Stimulated activated CD8-positive, alpha-beta memory T cell treated with anti-CD3 and anti-CD28 coated beads, Interleukin-7, amount 100 ng/mL, for 4 hours (primary cell): Measurements from ENCODE around the gene GPC4.

Source experiments
- DNase-seq, 2 donors: peaks; one replicate each; pipeline ENCODE4 v3.0.0-alpha.2; 2020; ENCODE audit warnings: low read depth in 2 of 2

Gene GPC4

GRCh38 chrX:133412246-133412645, 3.0 kb downstream of the GPC4 start:
- no peak for DNase-seq

GRCh38 chrX:133410550-133410949, 4.7 kb downstream of the GPC4 start:
- DNase-seq = no peak

GRCh38 chrX:133405498-133406185, 9.6 kb downstream of the GPC4 start:
- no peak for DNase-seq

GRCh38 chrX:133403984-133404383, 11.3 kb downstream of the GPC4 start:
- no peak for DNase-seq

GRCh38 chrX:133402830-133403625, 12.3 kb downstream of the GPC4 start:
- no peak for DNase-seq

- no peak for DNase-seq
Measured at GRCh38 chrX:133402042-133402453, 13.2 kb downstream of the GPC4 start.

GRCh38 chrX:133401536-133401935, 13.8 kb downstream of the GPC4 start:
- DNase-seq = no peak

GRCh38 chrX:133399411-133399810, 15.9 kb downstream of the GPC4 start:
- DNase-seq = no peak

- no peak for DNase-seq
Measured at GRCh38 chrX:133394765-133395164, 20.5 kb downstream of the GPC4 start.

- no peak for DNase-seq
Measured at GRCh38 chrX:133392671-133393070, 22.6 kb downstream of the GPC4 start.

- DNase-seq = no peak
Measured at GRCh38 chrX:133391111-133391510, 24.2 kb downstream of the GPC4 start.

- DNase-seq = no peak
Measured at GRCh38 chrX:133390676-133391075, 24.6 kb downstream of the GPC4 start.

GRCh38 chrX:133389975-133390374, 25.3 kb downstream of the GPC4 start:
- DNase-seq = no peak

GRCh38 chrX:133384454-133384853, 30.8 kb downstream of the GPC4 start:
- no peak for DNase-seq

- no peak for DNase-seq
Measured at GRCh38 chrX:133380711-133381619, 34.3 kb downstream of the GPC4 start.

GRCh38 chrX:133376422-133376821, 38.9 kb downstream of the GPC4 start:
- DNase-seq = no peak

GRCh38 chrX:133375615-133376340, 39.5 kb downstream of the GPC4 start:
- DNase-seq = no peak

GRCh38 chrX:133374874-133375387, 40.4 kb downstream of the GPC4 start:
- DNase-seq = no peak

- DNase-seq = no peak
Measured at GRCh38 chrX:133373386-133374079, 41.8 kb downstream of the GPC4 start.

- no peak for DNase-seq
Measured at GRCh38 chrX:133370696-133371275, 44.5 kb downstream of the GPC4 start.
